MV-4-11 (cell line): ENCODE results near the gene ZBED1.
"Not testable (repeated sequence)": the region's sequence is repeated elsewhere in the genome, so short reads cannot be mapped to it uniquely, and the experiment has no call there.

Experiments
- DNase-seq: peaks from one replicate; lab custom pipeline; 2025; lab: John Stamatoyannopoulos, UW

Gene ZBED1

DNA sequence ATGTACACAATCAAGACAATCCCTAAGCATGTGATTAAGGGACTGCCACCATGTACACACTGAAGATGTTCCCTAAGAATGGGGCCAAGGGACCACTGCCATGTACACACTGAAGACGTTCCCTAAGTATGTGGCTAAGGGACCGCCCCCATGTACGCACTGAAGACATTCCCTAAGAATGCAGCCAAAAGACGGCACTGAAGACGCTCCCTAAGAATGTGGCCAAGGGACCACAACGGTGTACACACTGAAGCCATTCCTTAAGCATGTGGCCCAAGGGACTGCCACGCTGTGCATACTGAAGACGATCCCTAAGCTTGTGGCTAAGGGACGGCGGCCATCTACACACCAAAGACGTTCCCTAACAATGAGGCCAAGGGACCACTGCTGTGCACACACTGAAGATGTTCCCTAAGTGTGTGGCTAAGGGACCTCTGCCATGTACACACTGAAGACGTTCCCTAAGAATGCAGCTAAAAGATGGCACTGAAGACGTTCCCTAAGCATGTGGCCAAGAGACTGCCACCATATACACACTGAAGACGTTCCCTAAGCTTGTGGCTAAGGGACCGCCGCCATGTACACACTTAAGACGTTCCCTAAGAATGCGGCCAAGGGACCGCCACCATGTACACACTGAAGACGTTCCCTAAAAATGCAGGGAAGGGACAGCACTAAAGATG, 26.4 kb downstream of the ZBED1 start:
- DNase-seq, result no peak

- not testable (repeated sequence) for DNase-seq
Observed at GRCh38 chrX:2473064-2473463, 27.7 kb downstream of the ZBED1 start.

DNA sequence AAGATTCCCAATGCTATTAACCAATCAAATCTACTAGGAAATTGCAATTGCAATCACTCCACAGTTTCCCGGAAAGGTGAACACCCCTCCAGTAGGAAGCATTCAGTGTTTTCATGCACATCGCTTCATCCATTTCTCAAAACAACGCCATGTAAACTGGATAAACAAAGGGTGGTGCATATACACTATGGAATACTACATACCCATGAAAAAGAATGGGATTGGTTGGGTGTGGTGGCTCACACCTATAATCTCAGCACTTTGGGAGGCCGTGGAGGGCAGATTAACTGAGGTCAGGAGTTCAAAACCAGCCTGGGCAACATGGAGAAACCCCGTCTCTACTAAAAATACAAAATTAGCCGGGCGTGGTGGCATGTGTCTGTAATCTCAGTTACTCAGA, 29.1 kb downstream of the ZBED1 start:
- no peak for DNase-seq

DNA sequence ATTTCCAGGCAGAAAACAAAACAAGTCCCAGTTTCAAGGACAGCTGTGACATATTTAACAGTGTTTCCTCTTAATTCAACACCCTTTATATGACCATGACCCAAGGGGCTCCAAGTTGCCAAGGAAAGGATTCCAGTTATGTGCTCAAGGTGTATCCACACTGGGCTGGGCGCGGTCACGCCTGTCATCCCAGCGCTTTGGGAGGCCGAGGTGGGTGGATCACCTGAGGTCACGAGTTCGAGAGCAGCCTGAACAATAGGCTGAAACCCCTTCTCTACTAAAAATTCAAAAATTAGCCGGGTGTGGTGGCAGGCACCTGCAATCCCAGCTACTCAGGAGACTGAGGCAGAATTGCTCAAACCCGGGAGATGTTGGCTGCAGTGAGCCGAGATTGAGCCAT, 29.6 kb downstream of the ZBED1 start:
- DNase-seq, result not testable (repeated sequence)

GRCh38 chrX:2469852-2470251, 30.9 kb downstream of the ZBED1 start:
- DNase-seq, result not testable (repeated sequence)

- DNase-seq, result no peak
Observed at GRCh38 chrX:2469196-2469685, 31.5 kb downstream of the ZBED1 start.

GRCh38 chrX:2468261-2469195, 32.2 kb downstream of the ZBED1 start:
- DNase-seq, result no peak

DNA sequence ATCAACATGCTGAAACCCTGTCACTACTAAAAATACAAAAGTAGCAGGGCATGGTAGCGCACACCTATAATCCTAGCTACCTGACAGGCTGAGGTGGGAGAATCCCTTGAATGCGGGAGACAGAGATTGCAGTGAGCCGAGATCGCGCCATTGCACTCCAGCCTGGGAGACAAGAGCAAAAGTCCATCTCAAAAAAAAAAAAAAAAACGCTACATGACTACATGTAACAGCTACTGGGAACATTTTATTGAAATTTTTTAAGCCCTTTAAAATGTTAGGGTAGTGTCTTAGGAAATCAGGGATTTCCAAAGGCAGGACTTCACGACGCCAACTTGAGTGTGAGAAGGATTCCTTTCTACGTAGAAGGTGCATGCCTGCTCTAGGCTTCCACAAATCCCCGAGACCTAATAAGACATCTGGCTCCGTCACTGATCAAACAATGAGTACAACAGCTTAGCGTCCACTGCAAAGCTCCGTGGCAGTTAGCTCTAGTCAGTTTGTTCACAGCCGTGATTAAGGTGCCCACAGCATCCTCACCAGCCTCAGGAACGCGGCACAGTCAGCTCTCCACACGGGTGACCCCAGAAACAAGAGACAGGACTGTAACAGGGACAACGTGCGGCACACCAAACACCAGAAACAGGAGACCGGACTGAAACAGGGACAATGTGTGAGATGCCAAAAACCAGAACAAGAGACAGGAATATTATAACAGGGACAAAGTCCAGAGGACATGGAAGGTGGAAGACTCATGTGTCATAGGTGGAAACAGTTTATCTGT, 33.7 kb downstream of the ZBED1 start:
- DNase-seq, result no peak

DNA sequence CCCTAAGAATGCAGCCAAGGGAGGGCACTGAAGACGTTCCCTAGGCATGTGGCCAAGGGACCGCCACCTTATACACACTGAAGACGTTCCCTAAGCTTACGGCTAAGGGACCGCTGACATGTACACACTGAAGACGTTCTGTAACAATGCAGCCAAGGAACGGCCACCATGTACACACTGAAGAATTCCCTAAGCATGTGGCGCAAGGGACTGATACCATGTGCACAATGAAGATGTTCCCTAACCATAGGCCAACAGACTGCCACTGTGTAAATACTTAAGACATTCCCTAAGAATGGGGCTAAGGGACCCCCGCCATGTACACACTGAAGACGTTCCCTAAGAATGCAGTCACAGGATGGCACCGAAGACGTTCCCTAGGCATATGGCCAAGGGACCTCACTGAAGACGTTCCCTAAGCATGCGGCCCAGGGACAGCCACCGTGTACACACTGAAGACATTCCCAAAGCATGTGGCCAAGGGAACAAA, 36.1 kb downstream of the ZBED1 start:
- no peak for DNase-seq

- no peak for DNase-seq
Observed at GRCh38 chrX:2463973-2464676, 36.7 kb downstream of the ZBED1 start.

- DNase-seq, result not testable (repeated sequence)
Observed at GRCh38 chrX:2463481-2463880, 37.3 kb downstream of the ZBED1 start.

GRCh38 chrX:2462780-2463179, 38.0 kb downstream of the ZBED1 start:
- no peak for DNase-seq

GRCh38 chrX:2462074-2462473, 38.7 kb downstream of the ZBED1 start:
- DNase-seq, result no peak

GRCh38 chrX:2461711-2462016, 39.1 kb downstream of the ZBED1 start:
- DNase-seq, result no peak

GRCh38 chrX:2460821-2461710, 39.7 kb downstream of the ZBED1 start:
- not testable (repeated sequence) for DNase-seq

GRCh38 chrX:2460048-2460447, 40.7 kb downstream of the ZBED1 start:
- not testable (repeated sequence) for DNase-seq

DNA sequence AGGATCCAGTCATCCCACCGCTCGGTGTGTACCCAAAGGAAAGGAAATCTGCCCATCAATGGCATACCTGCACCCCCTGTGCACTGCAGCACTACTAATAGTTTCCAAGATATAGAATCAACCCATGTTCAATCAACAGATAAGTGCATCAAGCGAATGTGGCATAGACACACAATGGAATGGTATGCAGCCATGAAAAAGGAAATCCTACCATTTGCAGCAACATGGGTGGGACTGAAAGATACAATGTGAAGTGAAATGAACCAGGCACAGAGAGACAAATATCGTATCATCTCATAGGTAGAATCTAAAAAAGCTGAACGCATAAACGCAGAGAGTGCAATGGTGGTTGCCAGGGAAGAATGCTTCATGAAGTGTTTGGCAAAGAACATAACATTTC, 42.5 kb downstream of the ZBED1 start:
- DNase-seq, result no peak

GRCh38 chrX:2457289-2458133, 43.3 kb downstream of the ZBED1 start:
- DNase-seq, result no peak

- DNase-seq, result not testable (repeated sequence)
Observed at GRCh38 chrX:2456091-2456490, 44.7 kb downstream of the ZBED1 start.

DNA sequence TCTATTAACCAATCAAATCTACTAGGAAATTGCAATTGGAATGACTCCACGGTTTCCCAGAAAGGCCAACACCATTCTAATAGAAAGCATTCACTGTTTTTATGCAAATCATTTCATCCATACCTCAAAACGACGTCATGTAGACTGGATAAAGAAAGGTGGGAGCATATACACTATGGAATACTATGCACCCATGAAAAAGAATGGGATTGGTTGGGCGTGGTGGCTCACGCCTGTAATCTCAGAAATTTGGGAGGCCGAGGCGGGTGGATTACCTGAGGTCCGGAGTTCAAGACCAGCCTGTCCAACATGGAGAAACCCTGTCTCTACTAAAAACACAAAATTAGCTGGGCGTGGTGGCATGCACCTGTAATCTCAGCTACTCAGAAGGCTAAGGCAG, 46.2 kb downstream of the ZBED1 start:
- not testable (repeated sequence) for DNase-seq
